Endometrial microvascular endothelial cells (primary cell): ENCODE data around the gene PSMA6. TPM values are rescaled to one million over a fixed set of nuclear protein-coding genes. Genes with fewer than 3 reads are reported as not detected.

Experiments
- in situ Hi-C: cut with HindIII; loops from 2 replicates; pipeline ENCODE4 v1.10.0; 2017; ENCODE audit warnings: low sequenced_read_pairs, low pct_unique_long_range_greater_than_20kb; ENCODE audit errors: inconsistent ontology term
- total RNA-seq: library from RNA; depleted of rRNA; stranded (reverse); fragments of >200 nt; gene quantifications from one replicate; pipeline ENCODE4 v1.2.3, GENCODE V29; 2015; ENCODE audit errors: inconsistent ontology term

Gene PSMA6
- total RNA-seq, 1 donor from 2014 or later, result 361 TPM

DNA sequence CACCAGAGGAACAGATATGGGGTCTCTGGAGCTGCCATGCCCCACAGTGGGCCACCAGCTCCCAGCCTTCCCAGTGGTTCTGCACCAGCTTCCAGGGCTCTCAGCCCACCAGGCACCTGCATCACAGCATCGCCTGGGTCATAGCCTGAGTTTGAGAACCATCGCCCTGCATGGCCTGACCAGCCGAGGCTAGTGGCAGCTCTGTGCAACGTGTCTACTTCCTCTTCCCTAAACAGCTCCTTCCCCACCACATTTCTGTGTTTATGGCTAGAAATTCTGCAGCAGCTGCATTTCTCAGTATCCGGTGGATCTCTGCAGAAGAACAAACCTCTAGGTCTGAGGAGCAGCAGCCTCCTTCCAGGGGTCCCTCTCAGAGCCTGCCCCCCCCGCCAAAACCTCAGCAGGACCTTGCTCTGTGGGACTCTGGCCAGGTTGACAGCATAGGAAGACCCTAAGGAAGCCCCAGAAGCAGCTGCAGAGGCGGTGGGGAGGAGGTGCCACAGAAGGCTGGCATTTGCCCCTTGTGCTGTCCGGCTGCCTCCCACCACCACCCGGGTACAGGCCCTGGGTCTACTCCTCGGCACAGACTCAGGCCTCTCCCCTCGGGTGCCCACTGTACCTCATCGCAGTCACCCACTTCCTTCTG lies 47.7 kb downstream of the PSMA6 start:
- in situ Hi-C loops, result loop anchor here (10.0 kb wide), 1 partner anchor 65 kb away; the partner anchor contains the start of gene NFKBIA

DNA sequence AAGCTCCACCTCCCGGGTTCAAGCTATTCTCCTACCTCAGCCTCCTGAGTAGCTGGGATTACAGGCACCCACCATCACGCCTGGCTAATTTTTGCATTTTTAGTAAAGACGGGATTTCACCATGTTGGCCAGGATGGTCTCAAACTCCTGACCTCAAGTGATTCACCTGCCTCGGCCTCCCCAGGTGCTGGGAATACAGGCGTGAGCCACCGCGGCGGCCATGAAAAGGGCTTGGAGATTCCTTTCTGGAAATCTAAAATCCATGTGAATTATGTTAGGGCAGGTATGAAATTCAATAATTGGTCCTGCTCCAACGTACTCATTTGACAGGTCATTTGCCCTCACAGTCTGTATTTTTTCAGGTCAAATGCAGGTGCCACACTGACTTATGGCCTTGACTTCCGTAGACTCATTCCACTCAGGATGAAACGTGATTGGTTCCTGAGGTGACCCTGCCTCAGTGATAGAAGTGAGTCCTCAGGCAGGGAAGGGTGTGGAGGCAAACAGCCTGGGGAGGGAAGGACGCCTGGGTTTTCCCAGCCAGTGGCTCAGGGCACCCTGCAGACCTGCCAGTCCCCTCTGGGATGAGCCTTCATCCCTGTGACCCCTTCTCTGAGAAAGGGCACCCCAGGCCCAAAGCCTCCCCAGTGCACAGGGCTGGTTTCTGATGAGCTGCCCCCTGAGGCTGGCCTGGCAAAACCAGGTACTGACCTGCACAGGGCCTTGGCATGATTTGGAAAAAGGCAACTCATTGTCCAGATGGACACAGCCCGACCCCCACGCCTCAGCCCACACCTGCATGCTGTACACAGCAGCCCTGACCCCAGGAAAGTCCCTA lies 48.7 kb downstream of the PSMA6 start:
- in situ Hi-C loops, result loop anchor here (10.0 kb wide), 1 partner anchor 64 kb away; the partner anchor contains the start of gene NFKBIA

DNA sequence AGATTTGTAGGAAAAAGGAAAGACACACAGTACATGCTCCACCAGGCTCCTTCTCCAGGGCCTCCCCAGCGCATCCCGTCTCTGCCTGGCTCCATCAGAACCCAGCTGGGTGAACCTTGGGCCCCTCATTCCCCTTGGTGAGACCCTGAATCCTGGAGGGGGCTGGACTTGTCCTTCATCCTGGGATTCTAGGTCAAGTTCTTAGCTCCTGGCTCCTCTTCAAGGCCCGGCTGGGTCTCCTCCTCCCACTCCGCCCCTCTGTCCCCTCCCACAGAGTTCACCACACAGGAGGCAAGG lies 49.2 kb downstream of the PSMA6 start:
- in situ Hi-C loops, result loop anchor here (10.0 kb wide), 1 partner anchor 63 kb away; the partner anchor contains the start of gene NFKBIA

DNA sequence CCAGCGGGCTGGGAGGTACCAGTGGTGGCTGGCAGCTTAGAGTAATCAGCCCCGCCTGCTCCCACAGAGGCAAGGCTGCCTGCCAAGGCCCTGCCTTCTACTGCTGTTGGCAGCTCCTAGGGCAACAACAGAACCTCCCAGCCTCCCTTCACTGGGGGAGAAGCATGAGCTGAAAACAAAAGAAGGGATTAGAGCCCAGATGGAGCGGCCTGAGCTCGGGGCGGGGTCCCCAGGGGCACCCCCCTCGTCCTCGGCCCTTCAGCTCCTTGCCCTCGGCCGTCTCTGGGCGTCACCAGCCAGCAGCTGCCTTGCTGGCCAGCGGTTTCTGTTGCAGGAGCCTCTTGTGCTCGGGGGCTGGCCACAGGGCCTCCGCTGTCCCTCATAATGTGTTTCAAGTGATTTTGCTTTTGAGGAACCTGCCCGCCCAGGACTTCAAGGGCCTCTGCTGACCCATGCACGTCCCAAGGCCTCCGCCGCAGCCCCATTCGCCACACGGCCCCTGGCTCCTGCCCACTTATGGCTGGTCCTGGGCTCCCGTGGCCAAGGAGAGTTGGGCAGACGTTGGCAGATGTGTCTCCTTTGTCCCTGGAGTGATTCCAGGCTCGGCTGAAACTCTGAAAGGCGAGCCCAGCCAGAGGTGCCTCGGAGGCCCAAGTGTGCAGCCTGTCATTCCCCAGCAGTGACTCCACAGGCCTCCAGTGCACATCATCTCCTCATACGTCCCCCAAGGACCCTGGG lies 49.7 kb downstream of the PSMA6 start:
- in situ Hi-C loops, result loop anchor here (10.0 kb wide), 1 partner anchor 63 kb away; the partner anchor contains the start of gene NFKBIA

DNA sequence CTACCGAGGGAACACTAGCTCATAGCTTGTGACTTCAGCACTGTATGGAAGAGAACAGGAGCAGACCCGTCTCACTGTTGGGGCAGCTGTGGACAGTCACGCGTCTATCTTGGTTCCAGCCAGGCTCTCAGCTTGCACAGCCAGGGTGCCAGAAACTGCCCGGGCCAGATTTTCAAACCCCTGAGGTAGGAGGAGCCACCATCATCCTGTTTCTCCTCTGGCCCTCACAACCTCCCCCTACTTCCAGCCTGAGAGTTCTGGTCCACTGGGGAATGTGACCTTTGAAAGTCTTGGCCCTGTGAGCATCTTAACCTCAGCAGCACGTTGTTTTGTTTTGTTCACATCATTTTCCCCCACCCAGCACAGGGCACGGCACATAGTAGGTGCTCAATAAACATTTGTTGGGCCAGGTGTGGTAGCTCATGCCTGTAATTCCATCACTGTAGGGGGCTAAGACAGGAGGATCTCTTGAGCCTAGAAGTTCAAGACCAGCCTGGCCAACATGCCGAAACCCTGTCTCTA lies 50.4 kb downstream of the PSMA6 start:
- in situ Hi-C loops, result loop anchor here (10.0 kb wide), 1 partner anchor 62 kb away; the partner anchor contains the start of gene NFKBIA

DNA sequence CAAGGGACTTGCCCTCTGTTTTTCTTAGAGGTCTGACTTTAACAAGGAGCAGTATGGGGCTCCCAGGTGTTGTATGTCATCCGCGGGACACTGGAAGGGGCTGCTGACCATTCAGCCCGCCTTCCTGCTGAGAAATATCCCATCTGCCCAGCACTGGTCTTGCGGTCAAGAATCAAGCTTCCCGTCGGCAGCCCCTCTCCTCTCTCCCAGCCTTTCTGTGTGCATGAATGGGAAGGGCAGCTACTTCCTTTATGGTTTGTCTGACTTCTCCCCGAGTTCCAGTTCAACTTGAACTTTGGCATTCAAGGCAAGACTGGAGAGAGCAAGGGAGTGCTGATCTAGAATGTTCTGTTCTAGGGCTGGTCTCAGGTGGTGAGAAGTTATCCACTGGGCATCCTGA lies 51.5 kb downstream of the PSMA6 start:
- in situ Hi-C loops, result loop anchor here (10.0 kb wide), 1 partner anchor 61 kb away; the partner anchor contains the start of gene NFKBIA

DNA sequence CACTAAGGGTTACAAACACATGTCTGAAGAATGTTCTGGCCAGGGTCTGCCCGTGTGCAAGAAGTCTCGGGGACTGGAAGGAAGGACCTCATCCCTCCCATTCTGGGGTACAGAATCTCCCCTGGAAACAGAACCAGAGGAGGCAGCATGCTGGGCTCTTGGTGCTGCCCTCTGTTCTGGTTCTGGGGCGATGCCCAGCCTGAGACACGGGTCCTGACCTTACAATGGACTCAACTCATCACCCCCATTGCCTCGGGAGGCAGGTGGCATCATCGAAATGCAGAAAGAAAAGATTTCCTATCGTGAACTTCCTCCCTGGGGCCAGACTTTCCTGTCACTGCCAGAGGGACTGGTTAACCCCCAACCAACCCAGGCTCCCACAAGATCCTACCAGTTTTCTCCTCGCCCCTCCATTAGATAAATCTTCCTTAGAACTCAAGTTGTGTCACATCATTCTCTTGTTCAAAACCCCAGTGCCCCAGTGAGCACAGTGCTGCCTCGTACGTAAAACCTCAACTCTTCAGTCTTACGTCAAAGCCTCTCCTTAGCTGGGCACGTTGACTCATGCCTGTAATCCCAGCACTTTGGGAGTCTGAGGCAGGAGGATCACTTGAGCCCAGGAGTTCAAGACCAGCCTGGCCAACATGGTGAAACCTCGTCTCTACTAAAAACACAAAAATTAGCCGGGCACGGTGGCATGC lies 52.1 kb downstream of the PSMA6 start:
- in situ Hi-C loops, result loop anchor here (10.0 kb wide), 1 partner anchor 61 kb away; the partner anchor contains the start of gene NFKBIA

DNA sequence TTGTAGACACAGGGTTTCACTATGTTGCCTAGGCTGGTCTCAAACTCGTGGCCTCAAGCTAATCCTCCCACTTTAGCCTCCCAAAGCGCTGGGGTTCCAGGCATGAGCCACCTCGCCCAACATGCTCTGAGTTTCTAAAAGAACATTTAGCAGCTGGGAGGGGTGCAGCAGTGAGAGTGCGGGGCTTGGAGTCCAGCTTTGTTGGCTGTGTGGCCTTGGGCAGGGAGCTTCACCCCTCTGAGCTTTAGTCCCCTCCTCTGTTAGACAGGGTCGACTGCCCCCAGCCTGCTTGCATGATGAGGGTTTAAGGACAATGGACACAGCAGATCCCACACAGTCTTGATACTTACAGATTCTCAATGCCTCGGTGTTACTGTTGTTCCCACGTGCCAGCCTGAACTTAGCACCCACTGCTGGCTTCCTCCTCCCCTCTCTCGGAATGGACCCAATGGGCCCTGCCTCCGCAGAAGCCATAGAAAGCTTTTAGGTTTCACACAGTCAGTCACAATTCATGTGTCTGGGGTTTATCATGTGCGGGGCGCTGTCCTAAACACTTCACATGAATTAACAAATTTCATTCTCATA lies 54.6 kb downstream of the PSMA6 start:
- in situ Hi-C loops, result loop anchor here (10.0 kb wide), 1 partner anchor 58 kb away; the partner anchor contains the start of gene NFKBIA

DNA sequence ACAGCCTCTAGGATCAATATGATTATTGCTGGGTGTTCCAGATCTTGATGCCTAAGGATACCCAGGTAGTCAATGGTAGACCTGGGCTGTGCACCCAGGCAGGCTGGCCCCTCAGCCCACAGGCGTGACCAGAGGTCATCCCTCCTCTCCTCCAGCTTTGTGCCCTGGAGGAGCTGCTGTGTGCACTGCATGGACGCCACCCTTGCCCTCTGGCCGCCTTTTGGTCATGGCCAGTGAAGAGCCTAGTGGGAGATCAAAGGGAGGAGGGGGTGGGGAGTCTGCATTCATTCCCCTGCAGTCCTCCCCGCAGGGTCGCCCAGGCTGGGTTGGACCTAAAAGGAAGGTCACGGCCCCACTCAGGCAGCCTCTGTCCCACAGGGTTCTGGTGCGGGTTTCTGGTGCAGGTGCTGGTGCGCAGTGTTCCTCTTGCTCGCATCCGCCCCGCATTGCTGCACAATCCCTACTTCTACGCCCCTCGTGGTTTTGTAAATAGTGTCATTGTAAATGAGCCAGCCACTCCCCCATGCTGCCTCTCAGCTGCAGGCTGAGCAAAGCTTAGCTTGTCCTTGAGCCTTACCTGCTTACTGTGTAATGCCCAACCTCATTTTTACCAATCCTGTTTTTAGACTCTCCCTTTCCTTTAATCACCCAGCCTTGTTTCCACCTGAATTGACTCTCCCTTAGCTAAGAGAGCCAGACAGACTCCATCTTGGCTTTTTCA lies 55.3 kb downstream of the PSMA6 start:
- in situ Hi-C loops, result loop anchor here (10.0 kb wide), 1 partner anchor 57 kb away; the partner anchor contains the start of gene NFKBIA

DNA sequence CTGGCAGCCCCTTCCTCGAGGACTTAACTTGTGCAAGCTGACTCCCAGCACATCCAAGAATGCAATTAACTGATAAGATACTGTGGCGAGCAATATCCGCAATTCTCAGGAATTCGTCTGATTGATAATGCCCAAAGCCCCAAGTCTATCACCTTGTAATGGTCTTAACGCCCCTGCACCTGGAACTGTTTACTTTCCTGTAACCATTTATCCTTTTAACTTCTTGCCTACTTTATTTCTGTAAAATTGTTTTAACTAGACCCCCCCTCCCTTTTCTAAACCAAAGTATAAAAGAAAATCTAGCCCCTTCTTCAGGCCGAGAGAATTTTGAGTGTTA lies 55.8 kb downstream of the PSMA6 start:
- in situ Hi-C loops, result loop anchor here (10.0 kb wide), 1 partner anchor 57 kb away; the partner anchor contains the start of gene NFKBIA

DNA sequence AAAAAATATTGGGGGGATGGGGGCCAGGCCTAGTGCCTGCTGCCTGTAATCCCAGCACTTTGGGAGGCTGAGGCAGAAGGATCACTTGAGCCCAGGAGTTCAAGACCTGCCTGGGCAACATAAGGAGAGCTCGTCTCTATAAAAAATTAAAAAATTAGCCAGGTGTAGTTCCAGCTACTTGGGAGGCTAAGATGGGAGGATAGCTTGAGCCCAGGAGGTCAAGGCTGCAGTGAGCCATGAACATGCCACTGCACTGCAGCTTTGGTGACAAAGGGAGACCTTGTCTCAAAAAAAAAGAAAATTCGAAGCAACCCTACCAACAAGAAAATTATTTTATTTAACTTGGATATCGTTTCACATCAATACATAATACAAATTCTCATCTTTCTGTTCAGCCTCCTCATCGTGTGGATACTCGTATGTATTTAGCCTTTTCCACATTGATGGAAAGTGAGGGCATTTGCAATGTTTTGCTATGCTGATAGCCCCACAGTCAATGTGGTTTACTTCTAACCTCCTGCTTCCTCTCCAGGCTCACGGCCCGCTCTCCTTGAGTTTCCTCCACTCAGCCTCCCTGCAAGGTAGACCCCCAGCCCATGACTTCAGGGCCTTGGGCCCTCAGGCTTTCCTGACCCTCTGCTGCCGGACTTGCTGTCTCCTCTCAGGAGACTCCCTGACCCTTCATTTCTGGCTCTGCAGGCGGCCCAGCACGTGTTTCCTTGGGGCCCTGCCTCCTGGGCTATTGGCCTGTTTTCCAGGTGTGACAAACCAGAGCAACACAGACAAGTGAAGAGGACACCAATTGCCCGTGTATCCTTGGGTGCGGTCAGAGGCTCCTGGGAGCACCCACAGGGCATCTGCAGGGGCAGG lies 57.5 kb downstream of the PSMA6 start:
- in situ Hi-C loops, result loop anchor here (10.0 kb wide), 1 partner anchor 55 kb away; the partner anchor contains the start of gene NFKBIA

DNA sequence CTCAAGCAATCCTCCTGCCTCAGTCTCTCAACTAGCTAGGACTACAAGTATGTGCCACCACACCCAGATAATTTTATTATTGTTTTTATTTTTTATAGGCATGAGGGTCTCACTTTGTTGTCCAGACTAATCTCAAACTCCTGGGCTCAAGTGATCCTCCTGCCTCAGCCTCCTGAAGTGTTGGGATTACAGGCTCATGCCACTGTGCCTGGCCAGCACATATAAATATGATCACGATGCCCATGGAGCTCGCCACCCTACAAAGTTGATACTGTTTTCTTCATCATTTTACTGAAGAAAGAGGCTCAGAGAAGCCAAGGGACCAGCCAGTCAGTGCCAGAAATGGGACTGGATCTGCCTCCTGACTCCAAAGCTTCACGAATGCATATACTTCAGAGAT lies 59.3 kb downstream of the PSMA6 start:
- in situ Hi-C loops, result no loop called here

DNA sequence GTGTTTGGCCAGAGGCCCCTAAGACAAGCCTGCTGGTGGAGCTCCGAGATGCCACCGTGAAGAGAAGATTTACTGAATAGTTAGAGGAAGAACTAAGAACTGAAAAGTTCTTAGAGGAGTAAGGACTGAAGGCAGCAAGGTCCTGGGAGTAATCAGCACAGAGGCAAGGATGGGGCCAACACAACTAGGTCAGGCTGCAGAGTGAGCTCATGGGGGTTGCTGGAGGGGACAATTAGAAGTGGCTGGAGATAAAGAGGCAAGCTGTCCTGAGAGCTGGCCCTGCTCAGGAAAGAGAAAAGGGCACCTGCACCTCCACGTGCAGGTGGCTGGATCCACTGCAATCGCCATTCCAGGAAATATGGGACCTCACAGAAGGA lies 59.7 kb downstream of the PSMA6 start:
- in situ Hi-C loops, result no loop called here

DNA sequence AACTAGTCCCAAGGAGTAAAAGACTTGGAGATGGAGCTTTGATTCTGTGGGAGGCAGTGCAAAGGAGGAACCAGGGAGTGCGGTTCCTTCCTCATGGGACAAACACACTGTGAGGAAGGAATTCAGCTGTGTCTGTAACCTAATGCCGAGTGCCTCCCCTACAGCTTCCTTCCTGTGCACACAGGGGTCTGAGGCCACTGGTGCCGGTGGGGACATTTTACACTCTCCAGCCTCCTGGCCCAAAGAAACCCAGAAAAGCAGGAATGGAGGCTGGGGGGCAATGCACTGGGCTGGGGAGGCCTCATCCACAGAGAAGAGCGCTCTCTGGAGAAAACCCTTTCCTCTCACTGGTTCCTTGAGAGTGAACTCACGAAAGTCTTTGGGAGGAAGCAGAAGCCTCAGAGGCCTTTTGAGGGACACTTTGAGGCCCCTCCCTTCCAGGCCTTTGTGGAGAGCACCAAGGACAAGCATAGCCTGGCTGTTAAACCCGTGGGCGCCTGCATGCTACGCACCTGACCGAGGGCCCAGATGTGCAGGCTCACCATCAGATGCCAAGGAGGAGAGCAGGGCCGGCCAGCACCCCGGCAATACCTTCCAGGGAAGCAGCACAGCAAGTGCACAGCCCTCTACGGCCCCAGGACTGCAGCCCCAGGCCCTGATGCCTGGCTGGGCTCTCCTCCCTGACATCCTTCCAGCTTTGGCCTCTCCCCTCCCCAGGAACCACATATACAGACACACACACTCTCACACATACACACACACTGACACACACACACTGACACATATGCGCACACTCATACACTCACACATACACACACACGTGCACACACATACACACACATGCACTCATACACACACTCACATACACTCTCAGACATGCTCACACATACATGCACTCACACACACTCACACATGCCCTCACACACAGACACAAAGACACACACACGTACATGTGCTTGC lies 60.4 kb downstream of the PSMA6 start:
- in situ Hi-C loops, result no loop called here

DNA sequence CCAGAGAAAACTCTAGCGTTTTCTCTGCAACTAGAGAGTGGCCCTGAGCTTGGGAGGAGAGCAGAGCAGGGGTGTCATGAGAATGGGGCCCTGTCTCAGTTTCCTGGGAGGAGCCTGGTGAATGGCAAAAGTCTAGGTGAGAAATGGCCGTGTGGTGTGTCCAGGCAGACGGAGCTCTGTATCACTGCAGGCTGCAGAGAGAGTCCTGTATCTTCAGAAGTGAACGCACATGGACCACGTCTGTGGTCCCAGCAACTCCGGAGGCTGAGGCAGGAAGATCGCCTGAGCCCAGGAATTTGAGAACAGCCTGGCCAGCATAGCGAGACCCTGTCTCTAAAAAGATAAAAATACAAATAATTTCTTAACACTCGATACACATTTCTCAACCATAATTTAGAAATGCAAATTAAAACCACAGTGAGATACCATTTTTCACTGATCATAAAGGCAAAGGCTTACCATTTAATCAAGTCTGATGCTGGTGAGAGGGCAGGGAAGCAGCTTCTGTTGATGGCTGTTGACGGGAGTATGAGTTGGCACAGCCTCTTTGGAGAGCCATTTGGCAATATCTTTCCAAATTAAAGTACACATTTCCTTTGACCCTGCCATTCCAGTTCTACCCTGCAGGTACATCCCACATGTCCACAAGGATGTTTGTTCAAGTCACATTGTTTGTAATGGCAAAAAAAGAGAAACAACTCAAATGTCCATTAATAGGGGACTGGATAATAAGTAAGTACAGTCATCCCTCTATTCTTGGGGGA lies 61.4 kb downstream of the PSMA6 start:
- in situ Hi-C loops, result no loop called here
